NCI-H1694 treated with DMSO at 0.1 percent for 48 hours (cell line): ENCODE measurements around the gene MRC1.
A peak's percentile ranks its signal among the peaks of the same experiment; 100 is the strongest.
"Not testable (repeated sequence)": the region's sequence is repeated elsewhere in the genome, so short reads cannot be mapped to it uniquely, and the experiment has no call there.

Source experiments
- DNase-seq: peaks from one replicate; lab custom pipeline; 2025; lab: John Stamatoyannopoulos, UW

Gene MRC1

GRCh38 chr10:17906002-17906401, 96.9 kb downstream of the MRC1 start:
- no peak for DNase-seq

GRCh38 chr10:17907641-17908040, 98.5 kb downstream of the MRC1 start:
- no peak for DNase-seq

GRCh38 chr10:17910125-17910789, 101.1 kb downstream of the MRC1 start:
- peak; percentile 25 for DNase-seq

DNA sequence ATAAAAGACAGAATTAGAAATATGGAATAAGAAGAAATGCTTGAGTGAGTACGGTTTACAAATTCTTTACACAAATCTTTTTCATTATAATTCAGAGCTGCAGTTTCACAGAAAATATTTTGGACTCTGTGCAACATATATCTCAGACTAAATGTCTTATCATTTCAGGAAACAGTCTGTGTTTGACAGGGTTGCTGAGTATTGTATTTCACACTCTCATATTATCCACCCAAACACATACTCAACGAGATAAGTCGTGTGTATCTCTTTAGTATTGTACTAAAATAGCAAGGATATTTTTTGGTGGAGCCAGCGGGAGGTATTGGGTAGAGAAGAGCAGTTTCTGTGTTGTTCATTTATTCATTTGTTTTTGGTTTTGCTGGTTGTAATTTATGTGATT, 103.6 kb downstream of the MRC1 start:
- DNase-seq = no peak

GRCh38 chr10:17913604-17914003, 104.5 kb downstream of the MRC1 start:
- DNase-seq = no peak

DNA sequence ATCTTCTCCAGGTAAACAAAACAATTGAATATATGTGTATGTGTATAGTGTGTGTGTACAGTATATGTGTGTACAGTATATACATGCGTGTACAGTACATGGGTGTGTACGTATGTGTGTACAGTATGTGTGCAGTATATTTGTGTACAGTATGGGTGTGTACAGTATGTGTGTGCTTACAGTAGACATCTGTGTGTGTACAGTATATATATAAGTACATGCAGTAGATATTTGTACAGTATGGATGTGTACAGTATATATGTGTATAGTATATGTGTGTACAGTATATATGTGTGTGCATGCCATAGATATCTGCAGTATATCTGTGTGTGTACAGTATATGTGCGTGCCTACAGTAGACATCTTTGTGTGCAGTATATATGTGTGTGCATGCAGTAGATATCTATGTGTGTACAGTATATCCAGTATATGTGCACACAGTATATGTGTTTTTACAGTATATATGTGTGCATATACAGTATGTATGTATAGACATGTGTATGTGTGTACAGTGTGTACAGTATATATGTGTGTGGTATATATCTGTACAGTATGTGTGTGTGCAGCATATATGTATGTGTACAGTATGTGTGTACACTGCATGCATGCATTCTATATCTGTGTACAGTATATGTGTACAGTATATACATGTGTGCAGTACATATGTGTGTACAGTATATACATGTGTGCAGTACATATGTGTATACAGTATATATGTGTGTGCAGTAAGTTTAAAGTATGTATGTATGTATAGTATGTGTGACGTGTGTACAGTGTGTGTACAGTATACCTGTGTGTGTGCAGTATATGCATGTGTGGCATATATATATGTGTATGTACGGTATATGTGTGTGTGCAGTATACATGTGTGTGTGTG, 105.3 kb downstream of the MRC1 start:
- no peak for DNase-seq

DNA sequence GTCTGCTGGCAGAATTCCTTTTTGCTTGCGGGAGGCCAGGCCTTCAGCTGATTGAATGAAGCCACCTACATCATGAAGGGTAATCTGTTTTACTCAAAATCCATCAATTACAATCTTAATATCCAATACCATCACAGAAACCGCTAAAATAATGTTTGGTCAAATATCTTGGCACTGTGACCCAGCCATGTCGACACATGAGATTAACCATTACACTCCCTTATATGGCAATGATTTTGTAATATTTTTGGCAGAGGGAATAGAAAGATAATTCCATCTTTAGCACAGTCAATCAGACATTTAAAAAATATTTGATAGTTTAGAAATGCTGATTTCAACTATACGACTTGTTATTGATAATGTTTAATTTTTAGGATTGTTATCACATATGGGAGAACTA, 106.0 kb downstream of the MRC1 start:
- DNase-seq = no peak

- DNase-seq = no peak
Observed at GRCh38 chr10:17918187-17918903, 109.2 kb downstream of the MRC1 start.

- no peak for DNase-seq
Observed at GRCh38 chr10:17921378-17921777, 112.2 kb downstream of the MRC1 start.

GRCh38 chr10:17923728-17924127, 114.6 kb downstream of the MRC1 start:
- DNase-seq = no peak

- no peak for DNase-seq
Observed at GRCh38 chr10:17943033-17943745, 134.0 kb downstream of the MRC1 start.

DNA sequence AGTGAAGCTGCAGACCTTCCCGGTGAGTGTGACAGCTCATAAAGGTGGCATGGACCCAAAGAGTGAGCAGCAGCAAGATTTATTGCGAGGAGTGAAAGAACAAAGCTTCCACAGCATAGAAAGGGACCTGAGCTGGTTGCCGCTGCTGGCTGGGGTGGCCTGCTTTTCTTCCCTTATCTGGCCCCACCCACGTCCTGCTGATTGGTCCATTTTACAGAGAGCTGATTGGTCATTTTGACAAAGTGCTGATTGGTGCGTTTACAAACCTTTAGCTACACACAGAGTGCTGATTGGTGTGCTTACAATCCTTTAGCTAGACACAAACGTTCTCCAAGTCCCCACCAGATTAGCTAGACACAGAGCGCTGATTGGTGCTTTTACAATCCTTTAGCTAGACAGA, 141.1 kb downstream of the MRC1 start:
- DNase-seq = not testable (repeated sequence)

DNA sequence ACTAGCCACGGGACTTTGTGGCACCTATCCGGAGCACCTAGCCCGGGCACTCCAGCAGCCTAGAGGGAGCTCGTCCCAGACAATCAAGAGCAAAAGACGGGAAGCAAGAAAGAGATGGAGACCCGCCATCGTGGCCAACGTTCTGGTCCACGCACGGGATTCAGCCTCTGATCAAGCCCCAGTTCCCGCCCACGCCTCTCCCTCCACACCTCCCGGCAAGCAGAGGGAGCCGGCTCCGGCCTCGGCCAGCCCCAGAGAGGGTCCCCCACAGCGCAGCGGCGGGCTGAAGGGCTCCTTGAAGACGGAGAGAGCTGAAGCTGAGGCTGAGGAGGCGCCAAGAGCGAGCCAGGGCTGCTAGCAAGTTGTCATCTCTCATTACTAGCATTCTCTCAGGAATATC, 141.6 kb downstream of the MRC1 start:
- no peak for DNase-seq

DNA sequence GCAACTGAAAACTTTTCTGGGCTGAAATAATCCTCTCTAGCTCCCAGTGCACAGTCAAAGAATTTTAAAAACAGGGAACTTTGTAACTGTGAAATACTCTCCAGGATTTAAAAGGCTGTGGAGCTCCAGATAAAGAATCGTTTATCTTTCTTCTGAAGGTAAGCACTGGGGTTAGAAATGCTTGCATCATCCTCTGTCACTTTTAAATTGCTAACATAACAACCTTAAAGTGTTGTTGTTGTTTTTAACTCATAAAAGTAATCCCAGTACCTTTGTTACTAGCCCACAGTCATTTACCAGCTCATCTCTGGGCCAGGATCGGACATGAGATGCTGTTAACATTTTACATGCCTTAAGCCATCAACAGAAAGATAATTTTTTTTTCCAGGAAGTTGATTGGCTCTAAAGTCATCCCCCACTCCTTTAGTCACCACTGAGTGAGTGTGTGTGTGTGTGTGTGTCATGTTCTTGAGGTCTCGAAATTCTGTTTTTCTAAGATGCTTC, 142.8 kb downstream of the MRC1 start, which contains the start of gene SLC39A12:
Gene SLC39A12 (plus strand): TSS at position 51 of the 504 bp plus-strand sequence. CDS start 1,359 bp downstream, outside the sequence.
- DNase-seq = no peak

DNA sequence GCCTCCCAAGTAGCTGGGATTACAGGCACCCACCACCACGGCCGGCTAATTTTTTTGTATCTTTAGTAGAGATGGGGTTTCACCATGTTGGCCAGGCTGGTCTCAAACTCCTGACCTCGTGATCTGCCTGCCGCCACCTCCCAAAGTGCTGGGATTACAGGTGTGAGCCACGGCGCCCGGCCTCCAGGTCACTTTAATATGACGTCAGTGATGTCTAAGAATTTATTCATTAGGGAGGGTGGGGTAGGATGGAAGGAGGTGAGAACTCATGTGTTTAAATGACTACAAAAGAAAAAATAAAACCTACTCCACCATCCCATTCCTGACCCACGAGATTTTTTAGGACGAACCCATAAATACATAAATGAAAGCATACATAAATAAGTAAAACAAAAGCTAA, 145.2 kb downstream of the MRC1 start:
- not testable (repeated sequence) for DNase-seq

- DNase-seq = no peak
Observed at GRCh38 chr10:17954861-17955260, 145.7 kb downstream of the MRC1 start.

- no peak for DNase-seq
Observed at GRCh38 chr10:17958049-17958448, 148.9 kb downstream of the MRC1 start.

GRCh38 chr10:17959870-17960269, 150.7 kb downstream of the MRC1 start:
- DNase-seq = no peak
